Measurements from ENCODE around the gene CEP131.

The CEP131 gene

DNA sequence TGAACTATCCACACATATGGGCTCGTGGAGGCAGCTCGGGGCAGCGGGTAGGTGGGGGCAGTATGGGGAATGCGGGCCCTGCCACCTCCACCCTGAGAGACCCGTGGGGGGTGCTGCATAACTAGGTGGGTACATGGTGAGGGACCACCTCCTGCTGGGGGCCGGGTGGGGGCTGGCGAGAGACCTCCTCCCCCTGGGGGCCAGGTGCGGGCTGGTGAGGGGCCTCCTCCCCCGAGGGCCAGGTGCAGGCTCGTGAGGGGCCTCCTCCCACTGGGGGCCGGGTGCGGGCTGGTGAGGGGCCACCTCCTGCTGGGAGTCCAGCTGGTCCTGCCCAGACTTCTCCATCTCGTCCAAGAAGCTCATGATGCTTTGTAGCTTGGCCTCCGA, 25.4 kb downstream of the CEP131 start:
- DNase-seq: no peak

DNA sequence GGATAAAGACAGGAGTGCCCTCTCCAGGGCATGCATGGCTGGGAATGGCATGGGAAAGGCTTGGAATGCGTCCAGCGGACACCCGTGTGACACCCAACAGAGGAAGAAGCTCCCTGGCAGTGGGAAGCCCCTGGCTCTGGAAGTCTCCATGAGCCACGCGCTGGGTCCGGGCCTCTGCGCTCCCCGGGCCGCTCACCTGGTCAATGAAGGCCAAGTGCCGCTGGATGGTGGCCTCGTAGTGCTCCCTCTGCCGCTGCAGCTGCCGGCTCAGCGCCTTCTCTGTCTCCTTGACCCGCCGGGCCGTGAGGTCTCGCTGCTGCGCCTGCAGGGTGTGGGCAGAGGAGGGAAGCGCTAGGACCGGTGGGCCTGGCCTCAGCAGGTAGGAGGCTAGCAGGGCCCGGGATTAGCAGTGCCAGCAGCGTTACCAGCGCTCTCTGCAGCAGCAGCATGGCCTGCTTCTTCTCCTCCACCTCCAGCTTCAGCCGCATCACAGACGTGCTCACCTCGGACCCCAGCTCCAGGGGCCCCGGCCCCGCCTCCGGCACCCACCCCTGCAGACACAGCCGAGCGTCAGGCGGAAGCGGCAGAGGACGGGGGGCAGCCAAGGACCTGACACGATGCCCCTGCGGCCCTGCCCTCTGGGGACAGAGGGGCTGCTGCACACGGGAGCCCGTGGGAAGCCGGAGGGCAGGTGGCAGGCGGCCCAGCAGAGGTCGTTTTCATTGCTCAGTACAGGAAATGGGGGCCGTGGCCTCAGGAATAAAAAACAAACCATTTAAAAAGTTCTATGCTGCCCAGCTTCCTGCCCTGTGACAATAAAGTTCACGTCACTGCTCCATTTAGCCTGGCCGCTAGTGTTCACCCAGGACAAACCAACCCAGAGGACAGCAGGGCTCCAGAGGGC, 26.0 kb downstream of the CEP131 start:
- no peak for DNase-seq

DNA sequence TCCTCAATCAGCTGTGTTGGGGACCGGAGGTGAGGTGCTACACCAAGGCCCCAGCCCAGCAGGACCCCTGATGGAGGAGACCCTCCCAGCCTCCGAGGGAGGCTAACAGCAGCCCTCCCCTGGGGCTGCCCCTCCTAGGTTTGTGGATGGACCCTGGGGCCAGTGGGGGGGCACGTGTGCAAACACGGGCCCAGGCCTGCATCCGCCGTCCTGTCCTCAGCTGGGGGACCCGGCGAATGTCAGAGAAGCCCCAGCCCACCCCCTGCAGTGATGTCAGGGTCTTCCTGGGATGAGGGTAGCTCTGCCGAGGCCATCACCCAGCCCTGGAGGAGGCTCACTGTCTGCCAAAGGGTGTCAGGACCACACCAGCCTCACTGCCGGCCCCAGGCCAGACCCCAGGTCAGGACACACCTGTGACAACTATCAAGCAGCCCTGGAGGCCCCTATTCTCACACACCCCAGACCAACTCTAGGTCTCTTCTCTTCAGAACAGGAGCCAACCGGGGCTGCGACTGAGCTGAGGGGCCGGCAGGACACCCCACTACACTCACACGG, 26.7 kb downstream of the CEP131 start:
- no peak for DNase-seq

DNA sequence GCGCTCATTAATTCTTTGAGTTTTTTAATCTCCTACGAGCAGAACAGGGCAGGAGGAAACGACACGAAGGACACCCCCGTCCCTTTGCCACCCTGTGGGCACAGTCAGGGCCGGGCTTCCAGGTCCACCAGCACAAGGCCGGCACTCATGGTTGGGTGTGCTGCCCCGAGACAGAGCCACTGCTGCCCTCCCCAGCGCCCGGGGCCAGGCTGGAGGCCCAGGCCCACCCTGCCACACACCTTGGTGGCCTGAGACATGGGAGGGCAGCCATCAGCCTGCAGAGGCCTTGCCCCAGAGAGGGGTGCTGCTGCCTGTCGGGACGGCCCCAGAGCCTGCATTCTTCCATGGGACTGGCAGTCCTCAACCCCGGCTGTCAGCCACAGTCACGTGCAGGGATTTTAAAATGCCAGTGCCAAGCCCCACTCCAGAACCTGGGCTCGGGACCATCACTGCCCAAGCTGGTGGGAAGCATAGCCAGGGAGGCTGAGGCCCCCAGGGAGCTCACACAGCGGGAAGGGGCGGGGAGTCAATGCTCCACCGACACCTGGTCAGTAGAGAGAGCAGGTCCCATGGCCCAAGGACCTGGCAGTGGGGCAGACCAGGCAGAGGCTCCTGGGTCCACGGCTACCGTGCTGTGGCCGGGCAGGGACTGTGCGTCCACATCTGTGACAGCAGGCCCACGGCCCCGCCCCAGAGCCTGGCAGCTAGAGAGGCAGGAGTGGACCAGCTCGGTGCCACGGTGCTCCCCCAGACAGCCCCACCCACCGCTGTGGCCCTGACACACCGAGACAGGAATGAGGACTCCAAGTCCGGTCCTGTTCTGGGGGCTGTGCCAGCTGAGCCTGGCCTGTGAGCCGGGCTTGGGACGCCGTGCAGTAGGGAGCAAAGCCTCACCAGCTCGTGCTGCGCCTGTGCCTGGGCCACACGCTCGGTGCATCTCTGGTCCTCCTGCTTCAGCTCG, 27.5 kb downstream of the CEP131 start:
- no peak for DNase-seq

DNA sequence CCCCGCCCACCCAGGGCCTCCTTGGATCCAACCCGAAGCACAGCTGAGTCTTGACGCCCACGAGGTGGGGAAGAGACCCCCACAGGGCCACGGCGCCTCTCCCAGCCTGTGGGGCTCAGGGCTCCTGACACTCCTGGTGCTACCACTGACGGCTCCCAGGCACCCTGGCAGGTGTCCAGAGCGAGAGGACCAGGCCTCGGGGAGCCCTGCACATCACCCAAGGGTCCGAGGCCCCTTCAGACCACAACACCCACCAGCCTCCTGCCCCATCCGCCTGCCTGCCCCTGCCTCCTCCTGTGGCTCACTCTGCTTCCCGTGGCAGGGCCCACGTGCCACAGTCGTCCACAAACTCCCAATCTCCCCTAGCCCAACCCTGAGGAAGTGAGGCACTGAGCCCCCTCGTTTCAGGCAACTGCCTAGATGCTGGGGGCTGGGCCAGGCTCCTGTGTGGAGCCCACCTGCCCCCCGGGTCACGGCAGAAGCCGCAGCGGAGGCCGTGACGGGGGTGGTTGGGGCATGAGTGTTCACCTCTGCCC, 28.5 kb downstream of the CEP131 start:
- no peak for DNase-seq

DNA sequence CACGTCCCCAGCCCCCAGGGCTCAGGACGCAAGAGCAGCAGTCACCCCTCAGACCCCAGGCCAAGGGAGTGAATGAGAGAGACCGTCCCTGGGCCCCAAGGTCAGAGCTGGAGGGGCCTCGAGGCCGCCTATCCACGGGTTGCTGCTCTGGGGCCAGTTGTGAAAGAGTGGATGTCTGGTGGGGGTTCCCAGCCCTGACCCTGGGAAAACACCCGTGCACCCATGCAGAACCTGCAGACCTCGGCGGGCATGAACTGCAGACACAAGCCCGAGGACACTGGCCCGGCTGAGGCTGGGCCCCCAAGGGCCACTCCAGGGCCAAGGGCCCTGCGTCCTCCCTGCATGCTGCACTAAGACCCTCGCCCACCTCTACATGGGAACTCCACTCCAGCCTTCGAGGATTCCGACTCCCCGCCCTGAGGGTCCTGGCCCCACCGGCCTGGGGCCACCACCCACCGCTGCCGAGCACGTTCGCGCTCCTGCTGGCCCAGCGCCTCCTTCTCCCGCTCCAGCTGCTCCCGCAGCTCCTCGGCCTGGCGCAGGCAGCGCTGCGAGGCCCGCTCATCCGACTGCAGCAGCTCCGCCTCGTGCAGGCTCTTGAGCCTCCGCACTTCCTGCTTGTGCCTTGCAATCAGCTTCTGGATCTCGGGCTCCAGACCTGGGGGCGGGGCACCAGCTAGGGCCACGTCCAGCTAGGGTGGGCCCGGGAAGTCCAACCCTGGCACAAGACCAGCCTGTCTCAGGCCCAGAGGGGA, 29.1 kb downstream of the CEP131 start:
- DNase-seq: no peak

DNA sequence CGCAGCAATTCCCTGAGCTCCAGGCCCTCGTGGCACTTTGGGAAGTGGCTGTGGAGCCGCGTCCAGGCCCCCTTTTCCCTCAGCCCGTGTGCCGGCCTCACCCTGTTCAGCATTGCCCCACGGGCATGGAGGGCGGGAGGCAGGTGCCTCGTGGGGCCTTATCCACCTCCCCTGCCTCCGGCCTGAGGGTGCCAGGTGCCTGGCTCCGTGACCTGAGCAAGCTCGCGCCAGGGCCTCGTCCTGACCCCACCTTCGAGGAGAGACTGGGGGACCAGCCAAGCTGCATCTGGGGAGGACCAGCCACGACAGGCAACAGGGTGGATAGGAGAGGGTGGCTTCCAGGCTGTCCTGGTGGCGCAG, 29.7 kb downstream of the CEP131 start:
- no peak for DNase-seq

DNA sequence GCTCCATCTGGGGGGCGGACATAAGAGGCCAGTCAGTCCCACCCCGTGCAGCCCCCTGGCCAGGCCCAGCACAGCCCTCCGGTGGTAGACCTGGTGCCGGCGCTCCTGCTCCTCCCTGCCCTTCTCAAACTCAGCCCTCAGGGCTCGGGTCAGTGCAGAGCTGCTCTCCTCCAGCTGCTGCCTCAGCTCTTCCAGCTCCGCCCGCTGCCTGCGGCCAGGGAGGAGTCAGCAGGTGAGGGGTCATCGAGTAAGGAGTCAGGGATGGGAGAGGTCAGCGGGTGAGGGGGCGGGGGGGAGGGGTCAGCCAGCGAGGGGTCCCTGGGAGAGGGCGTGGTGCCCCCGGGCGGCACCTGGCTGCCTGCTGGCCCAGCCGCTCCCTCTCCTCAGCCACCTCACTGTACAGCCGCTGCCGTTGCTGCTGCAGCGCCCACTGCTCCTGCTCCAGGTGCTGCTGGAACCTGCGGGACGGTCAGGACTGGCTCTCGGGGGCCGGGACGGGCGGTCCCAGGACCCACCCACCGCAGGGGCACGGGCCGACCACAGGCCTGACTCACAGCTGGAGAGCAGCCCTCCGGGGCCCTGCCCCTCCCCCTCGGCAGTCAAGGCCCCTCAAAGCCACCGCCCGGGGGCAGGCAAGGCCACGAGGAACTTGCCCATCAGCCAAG, 30.2 kb downstream of the CEP131 start:
- no peak for DNase-seq

DNA sequence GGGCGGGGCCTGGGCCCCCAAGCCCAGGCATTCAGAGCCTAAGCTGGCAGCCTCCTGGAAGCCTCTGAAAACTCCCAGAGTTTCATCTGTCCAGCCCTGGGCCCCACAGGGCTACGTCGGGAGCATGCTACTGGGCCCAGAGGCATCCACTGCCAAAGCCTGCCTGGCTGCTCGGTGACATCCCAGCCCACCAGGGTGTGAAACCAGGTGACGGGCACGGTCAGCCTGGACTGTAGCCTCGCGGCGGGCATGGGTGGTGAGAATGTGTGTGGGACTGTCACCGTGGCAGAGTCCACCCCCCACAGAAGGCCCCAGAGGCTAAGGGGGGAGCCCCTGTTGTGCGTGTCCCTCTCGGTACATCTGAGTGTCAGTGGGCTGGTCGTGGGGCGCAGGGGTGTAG, 31.1 kb downstream of the CEP131 start:
- no peak for DNase-seq

DNA sequence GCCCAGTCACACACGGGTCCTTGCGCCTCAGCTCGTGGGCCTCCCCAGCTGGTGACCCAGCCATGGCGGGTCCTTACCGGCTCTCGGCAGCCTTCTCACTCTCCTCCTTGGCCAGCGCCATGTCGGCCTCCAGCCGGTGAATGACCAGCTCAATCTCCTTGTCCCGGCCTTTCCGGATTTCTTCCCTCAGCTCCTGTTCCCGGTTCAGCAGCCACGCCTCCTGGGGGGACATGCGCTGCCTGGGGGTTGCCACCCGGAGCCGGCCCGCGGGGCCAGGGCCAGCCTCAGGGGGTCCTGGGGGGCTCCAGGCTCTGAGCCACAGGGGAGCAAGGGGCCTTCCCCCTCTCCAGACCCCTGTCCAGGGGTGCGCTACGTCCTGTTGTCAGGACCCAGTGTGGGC, 31.6 kb downstream of the CEP131 start:
- no peak for DNase-seq

DNA sequence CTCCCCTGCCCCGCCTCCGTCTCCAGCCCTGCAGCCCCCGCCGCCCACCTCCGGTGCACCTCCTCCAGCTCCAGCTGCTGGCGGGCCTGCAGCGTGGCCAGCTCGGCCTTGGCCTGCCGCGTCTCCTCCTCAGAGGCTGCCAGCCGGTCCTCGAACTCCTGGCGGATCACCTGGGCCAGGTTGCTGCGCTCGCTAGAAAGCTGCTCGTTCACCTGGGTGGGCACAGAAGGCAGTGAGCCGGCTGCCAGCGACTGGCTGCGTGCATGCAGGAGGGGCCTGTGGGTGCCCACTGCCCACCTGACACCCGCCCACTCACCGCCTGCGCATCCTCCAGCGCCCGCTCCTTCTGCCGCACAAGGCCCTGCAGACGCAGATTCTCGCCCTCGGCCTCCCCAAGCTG, 32.2 kb downstream of the CEP131 start:
- no peak for DNase-seq

DNA sequence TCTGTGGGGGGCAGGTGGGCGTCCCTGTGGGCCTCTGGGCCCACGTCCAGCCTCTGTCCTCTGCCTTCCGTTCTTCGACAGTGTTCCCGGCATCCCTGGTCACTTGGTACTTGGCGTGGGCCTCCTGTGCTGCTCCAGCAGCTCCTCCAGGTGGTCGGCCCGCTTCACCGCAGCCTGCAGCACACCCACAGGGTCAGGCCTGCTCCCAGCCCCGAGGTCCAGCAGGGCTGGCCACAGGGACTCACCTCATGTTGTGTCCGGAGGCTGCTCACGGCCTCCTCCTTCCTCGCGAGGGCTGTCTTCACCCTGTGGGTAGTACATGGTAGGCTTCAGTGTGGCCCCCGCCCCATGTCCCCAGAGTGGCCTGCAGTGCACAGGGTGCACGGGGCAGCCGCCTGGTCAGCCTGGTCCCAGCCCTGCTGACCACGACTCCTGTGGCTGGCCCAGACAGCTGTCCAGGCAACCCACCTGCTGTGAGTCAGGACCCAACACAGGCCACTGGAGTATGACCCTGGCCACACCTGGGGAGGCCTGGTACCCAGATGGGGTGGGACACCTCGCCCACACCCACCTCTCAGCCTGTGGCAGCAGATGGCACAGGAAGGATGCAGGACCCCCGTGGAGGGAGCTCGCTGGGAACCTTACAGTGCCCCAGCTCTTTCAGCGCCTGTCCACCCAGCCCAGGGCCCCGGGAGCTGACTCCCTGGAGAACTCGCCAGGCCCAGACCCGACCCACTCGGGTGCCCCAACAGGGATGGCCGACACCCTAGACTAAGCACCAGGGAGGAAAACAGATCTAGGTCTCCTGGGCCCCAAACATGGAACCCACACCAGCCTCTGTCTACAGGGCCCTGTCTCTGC, 32.9 kb downstream of the CEP131 start:
- no peak for DNase-seq

DNA sequence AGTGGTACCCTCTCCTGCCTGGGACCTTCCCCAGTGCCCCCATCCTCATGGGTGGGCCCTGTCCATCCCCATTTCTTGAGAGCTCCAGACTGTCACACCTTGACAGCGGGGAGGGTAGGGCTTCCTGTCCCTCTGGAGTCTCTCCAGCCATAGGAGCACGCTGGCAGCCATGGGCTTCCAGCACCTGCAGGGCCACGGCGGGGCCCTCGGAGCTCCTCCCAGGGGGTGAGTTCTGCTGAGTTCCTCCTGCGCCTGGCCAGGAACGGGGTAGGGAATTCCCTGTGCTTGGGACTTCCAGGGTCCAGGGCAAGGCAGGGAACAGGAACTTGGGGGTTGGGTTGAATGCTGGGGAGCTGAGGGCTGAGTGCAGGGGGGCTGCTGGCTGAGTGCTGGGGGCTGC, 33.7 kb downstream of the CEP131 start:
- DNase-seq: no peak

DNA sequence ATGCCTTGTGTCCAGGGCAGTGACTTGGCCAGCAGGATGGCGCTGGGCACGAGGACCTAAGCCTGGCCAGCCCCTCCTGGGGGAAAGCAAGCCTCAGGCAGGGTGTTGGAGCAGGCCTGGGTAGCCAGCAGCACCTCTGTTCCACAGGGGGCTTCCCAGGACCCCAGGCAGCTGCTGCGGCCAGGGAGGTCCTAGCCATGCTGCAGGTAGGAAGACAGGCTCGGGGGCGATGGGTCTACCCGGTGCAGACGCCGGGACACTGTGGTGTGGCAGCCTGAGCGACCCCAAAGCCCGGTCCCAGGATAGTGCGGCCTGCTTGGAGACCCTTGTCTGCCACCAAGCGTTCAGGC, 34.3 kb downstream of the CEP131 start:
- DNase-seq: no peak

DNA sequence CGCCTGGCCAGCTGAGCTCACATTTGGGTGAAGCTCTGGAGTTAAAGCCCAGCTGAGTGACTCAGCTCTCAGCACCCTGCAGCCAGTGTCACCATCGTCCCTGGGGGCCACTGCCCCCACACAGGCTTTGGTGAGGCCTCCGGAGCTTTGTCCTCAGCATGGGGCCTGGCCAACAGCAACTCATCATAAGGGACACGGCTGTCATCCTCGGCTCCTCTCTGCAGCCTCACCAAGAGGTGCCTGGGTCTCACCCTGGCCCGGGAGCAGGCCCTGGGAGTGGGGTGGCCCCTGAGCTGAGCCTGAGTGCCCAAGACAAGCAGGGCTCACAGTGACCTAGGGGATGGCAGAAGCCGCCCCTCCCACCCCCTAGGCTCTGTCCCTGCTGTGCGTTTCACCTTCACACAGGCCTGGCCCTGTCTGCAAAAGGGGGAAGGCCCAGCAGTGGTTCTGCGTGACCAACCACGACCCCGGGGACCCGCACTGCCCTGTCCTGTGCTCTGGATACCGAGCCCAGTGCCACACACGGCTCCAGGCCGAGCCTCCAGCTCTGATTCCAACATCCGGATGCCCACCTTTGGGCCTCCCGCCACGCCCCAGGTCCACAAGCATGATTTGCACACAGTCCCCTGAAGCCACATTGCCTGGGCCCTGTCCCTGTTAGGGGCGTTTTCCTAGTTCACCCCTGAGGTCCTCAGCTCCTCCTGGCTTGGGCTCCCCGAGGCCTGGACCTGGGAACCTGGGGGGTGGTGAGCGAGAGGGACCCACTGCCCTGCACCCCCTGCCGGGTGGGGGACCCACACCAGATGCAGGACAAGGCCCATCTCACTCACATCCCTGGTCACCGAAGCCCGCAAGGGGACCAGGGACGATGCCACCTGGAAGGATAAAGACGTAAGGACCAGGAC, 34.9 kb downstream of the CEP131 start:
- no peak for DNase-seq

DNA sequence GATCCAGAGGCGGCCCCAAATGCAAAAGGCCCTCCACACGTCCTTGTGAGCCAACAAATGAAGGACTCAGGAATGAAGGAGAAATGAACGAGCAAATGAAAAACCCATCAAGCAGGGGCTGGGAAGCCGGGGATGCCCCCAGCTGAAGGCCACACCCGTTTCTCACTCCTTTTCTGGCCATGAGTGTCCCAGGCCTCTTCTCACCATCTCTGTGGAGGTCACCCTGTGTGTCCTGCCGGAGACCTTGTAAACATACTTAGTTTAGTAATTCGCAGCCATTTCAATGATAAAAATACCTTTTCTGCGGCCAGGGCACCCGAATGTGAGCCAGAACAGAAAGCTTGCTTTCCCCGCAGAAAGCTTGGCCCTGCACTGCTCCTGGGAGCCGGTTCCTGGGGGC, 35.6 kb downstream of the CEP131 start:
- DNase-seq: no peak

DNA sequence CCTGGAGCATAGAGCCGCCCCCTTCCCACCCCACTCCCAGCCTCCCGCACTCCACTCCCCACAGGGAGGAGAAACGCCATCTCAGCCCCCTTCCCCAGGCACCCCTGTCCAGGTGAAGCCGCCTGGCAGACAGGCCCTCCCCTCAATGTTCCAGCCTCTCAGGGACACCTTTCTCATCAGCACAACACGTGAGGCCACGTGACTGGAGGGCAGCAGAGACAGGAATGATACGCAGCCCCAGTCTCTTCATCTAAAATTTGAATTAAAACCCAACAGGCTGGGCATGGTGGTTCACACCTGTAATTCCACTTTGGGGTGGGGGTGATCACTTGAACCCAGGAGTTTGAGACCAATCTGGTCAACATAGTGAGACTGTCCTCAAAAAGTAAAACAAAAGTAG, 36.6 kb downstream of the CEP131 start:
- no peak for DNase-seq

DNA sequence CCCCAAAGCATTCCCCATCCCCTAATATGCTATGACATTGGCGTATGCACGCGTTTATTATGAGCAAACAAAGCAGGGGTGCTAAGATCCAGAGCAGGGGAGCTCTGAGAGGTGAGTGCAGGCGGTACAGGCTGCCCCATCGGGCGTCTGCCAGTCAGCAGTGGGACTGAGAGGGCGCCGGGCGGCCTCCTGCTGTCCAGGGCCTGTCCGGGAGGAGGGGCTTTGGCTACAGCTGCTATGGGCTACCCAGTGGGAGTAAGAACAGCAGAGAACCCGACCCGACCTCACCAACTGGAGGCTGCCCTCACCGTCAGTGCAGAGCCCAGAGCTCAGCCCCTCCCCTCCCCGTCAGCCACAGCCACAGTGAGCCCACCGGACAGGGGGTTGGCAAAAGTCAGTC, 38.2 kb downstream of the CEP131 start:
- no peak for DNase-seq

DNA sequence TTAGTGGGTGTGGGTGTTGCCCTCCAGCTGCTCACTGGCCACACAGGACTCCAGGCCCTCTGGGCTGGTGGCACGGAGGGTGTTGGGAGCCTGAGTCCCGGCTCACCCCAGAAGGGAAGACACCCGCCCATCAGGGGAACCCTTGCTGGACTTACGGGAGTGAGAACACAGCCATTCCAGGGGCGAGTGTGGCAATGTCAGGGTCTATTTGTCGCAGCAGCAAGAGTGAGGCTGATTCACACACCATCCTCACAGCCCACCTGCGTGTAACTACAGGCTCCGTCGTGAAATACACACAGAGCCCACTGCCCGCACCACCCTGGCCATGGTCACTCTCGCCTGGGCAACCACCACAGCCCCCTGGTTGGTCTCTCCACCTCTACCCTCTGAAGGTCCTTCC, 39.0 kb downstream of the CEP131 start:
- no peak for DNase-seq

DNA sequence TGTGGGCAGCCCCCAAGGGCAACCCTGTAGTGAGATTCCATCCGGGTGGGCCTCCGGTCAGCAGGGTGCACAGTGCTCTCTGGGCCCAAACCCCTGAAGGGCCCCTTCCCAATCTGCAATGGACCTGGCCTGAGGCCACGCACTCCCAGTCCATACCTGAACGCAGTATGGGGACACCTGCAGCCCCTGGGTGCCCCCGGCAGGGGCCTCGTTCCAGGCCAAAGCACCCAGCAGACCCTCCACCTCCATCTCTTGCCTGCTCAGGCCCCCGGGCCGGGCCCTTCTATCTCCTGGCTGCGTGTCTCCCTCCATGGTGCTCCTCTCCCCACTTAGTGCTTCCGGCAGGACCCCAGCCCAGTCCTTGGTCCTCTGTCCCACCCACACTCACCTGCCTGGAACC, 39.4 kb downstream of the CEP131 start:
- no peak for DNase-seq
